Stimulated activated CD4-positive, alpha-beta T cell treated with anti-CD3 and anti-CD28 coated beads, Interleukin-2, amount 100 ng/mL, for 48 hours (primary cell): Measurements from ENCODE around the gene LAMA2.

Source experiments
- DNase-seq, 2 donors: peaks; one replicate each; pipeline ENCODE4 v3.0.0-alpha.2; 2020

LAMA2 gene

DNA sequence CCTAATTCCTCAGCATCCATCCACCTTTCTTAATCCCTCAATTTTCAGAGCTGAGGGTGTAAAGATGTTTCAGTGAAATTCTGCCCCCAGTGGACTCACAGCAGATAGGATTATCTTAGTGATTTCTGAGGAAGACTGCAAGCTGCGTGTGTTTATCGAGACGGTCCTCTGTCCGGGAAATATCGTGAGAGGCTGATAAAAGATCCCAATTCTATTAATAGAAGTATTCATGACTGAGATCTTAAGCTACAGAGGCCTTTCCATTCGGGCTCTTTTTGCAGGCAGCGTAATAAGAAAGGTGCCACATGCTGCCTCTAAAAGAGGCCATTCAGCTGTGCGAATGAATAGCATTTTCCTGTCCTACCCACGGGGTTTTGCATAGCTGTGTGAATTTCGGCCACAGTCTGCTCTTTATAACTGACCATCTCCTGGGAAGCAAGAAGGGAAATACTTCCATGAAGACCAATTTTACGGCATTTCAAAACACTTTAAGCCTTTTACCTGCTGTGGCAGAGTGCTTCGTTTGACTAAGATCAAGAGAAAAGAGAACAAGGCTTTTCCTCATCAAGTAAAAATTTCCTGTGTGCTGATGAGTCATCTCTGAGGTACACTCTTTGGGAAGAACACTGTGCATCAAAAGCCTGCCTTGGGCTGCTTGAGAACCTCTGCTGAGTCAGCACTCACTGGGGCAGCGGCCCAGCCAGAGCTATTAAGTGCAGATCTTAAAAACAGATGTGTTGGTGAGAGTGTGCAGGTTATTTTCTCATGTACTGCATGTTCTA is 618.2 kb downstream of the LAMA2 start:
- no peak for DNase-seq

DNA sequence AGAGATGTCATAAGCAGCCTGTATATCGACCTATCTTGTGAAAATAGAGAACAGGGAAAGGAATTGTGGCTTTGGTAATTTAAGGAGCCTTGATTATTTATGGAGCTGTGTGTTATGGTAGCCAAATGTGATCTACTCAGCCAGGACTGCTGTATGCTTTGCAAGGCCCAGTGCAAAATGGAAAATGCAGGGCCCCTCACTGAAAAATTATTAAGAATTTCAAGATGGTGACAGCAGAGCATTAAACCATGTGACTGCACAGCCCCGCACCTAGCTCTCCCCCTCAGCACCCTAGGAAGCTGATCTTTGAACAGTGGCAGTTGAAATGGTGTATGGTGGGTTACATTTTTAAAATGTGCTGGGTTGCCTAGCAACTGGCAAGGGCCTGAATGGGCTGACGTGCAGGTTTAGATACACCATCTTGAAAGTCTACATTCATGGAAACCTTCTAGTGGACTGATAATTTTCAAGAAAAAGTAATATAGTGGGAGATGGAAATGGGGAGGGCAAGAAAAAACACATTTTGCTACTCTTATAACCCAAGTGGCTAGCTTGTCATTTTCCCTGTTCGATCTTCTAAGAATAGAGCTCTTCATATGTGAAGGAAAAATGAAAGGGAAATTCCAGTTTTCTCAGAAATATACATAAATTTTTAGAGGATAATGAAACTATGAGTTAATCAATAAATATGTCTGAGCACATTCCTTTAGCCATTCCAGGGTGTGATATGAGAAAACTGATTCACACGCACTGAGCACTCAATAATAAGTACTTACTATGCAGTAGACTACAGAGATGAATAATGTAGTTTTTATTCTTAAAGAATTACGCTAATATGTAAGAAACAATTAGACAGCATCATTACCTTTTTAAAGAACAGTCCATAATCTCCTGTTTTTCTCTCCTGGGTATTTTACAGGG is 619.1 kb downstream of the LAMA2 start:
- no peak for DNase-seq

DNA sequence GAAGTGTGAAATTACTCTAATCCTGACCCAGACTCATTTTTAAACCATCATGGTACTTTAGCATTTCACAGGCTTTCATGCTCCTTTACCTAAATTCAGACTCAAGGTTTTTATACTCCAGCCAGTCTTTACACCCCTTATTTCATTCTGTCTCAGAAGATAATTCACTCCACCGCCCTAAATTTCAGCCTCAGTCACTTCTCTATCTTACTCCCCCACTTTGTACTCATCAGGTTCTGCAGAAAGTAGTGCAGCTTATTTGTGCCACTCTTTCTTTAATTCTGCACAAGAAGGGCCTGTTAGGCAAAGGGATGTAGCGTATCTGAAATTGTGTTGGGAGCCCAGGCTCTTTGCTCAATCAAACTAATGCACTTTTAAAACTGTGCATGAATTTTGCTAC is 621.5 kb downstream of the LAMA2 start:
- DNase-seq = no peak

DNA sequence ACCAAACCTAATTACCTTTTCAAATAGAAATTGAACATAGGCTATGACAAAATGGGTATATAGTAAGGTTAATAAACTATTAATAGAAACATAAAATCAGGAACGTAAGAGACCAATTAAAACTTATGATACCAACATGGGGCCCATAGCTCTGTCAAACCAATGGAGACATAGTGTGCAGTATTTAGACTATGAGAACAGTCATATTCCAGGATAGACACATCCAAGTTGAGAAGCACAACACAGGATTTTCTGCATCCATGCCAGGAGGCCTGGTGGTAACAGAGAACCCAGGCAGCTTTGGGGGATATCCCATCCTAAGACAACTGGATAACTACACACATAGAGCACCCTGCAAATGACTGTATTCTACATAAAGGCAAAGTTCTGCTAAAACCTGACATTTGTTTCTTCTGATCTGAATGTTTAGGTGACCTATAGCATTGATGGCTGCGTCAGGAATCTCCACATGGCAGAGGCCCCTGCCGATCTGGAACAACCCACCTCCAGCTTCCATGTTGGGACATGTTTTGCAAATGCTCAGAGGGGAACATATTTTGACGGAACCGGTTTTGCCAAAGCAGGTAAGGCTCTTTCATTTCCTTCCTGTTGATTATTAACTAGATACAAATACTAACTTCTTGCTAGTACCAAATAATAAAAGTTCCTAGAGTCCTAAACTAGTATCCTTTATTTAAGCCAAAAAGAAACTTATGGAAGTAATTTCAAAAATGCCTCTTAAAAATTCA is 624.3 kb downstream of the LAMA2 start:
- no peak for DNase-seq

DNA sequence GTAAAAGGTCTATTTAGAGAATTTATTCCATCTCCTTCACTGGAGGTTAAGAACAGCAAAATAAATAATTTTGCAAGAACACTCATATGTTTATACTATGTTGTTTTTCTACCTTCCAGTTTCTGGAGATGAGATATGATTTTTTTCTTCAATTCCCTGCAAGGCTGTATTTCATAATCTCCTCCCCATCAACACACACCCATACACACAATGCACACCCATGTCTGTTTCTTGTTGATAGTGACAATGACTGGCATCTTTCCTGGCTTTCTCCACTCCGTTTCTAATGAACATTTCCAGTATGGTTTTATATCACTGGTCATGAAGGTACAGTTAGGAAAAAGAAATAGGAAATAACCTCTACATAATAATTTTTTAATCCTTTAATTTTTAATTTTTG is 624.9 kb downstream of the LAMA2 start:
- no peak for DNase-seq

DNA sequence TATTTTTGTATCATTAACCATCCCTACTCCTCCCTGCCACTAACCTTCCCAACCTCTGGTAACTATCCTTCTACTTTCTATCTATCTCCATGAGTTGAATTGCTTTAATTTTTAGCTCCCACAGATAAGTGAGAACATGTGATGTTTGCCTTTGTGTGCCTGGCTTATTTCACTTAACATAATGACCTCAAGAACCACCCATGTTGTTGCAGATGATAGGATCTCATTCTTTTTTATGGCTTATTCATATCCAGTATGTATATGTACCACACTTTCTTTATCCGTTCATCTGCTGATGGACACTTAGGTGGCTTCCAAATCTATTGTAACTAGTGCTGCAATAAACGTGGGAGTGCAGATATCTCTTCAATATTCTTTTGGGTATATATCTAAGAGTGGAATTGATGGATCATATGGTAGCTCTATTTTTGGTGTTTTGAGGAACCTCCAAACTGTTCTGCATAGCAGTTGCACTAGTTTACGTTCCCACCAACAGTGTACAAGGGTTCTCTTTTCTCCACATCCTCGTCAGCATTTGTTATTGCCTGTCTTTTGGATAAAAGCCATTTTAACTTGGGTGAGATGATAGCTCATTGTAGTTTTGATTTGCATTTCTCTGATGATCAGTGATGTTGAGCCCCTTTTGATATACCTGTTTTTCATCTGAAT is 625.7 kb downstream of the LAMA2 start:
- DNase-seq = no peak

DNA sequence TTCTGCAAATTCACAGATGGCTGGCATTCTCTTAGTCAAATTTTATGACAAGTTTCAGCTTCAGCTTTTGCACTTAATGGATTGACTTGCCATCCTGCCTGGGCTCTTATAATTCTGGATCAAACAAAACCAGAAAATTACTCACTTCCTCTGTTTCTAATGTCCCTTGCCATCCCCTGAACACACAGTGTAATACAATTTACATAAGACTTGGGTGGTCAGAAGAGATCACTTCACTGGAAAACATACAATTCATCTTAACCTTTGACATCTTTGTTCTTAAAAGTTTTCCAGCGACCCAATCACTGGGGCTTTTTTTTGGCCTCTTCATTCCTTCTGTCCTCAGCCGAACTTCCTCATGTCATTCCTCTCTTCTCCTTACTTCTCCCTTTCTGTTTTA is 628.0 kb downstream of the LAMA2 start:
- no peak for DNase-seq

DNA sequence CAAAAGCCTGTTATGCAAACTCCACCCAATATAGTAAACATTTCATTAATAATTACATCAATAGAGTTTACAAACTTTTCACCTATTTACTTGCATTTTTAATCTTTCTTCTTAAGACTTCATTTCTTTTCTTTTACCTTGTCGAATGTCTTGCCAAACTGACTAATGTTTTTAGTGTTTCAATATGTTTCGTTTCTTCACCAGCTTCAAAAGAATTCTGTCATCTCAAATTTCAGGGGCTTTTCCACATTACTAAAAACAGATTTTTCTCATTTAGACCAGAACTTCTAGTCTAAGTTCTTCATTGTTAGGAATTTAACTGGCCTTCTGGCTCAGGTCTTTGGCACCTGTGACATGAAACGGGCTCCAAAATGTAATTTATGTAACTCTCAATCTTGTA is 630.5 kb downstream of the LAMA2 start:
- DNase-seq = no peak

DNA sequence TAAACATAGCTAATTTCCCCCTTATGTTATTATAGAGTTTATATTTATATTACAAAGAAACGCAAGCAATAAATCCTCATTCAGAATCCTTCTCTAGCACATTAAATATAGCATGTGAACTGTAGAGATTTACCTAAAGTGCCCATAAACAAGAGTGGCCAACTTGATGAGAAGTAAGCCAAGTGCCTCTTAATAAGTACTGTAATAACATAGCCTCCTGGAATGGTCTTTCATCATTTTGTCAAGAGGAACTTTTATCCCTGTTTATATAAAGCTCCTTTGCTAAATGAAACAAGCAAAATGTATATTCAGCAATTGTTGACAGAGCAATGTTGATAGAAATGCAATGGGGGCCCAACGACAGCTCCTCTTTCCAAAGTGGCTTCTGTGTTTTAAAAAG is 632.1 kb downstream of the LAMA2 start:
- no peak for DNase-seq

DNA sequence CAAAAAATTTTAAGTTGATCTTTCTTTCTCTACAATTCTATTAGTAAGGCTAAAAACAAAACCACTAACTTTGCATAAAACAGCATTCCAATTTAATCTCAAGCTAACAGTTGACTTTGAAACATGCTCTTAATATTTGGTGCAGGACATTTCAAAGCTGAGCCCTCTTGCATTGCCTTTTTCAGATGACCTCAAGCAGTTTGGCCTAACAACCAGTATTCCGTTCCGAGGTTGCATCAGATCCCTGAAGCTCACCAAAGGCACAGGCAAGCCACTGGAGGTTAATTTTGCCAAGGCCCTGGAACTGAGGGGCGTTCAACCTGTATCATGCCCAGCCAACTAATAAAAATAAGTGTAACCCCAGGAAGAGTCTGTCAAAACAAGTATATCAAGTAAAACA is 633.1 kb downstream of the LAMA2 start:
- no peak for DNase-seq

DNA sequence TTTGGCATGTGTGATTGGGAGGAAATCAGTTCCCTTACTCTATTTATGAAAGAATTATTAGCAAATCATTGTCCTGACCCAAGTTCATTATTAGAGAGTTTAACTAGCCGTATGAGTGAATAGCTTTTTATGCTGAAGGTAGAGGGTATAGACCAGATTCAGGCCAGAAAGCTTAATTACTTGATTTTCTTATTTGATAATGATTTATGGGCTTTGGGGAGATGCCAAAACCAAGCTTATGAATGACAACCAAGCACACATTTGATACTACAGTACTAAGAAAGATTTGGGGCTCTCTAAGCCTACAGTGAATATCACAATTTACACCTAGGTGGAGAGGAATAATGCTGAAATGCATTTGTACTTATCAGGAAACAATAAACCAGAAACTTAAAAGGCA is 633.8 kb downstream of the LAMA2 start:
- no peak for DNase-seq

DNA sequence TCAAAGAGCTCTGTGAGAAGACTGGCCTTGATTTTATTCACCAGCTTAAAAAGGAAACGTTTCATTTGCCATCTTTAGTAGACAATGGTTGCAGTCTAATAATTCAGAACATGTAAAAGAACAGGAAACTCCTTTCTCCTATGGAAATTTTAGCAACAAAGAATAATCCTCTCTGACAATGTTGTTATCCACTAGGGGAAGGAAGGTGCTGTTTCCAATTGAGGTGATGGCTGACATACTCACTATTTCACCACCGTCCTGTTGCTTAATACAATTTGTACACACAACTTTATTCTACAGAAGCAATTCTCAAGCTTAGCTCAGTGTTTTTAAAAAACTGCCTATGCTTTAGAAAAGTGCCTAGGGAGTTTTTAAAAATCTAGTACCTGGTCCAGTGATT is 634.4 kb downstream of the LAMA2 start:
- DNase-seq = no peak

DNA sequence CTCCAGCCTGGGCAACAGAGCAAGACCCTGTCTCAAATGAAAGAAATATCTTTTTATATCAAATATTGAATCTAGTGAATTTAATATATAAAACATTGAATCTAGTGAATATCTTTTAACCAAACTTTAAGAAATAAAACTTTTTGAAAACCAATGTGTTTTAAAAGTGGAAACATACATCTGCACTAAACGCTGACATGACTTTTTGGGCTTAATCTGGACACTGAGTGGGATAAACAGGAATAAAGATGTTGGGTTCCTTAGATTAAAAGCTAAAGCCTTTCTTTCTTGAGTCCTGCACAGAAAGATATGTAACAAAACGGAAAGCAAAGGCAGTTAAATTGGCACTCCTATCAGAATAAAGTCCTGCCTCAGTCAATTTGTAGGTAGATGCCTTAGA is 636.8 kb downstream of the LAMA2 start:
- no peak for DNase-seq

DNA sequence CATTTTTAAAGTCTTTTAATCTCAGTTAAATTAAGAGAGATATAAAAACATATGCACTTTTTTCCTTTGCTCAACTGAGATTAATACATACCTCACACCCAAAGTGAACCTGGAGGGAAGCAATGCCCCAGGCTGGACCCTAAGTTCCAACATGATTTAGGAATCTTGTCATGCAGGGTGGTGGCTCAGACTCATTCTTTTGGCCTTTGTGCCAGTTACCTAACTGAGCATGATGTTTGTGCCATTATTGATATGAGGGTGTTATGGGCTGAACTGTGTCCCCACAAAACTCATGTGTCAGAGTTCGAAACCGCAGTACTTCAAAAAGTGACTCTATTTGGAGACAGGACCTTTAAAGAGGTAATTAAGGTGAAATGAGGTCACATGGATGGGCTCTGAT is 639.0 kb downstream of the LAMA2 start:
- DNase-seq = no peak

DNA sequence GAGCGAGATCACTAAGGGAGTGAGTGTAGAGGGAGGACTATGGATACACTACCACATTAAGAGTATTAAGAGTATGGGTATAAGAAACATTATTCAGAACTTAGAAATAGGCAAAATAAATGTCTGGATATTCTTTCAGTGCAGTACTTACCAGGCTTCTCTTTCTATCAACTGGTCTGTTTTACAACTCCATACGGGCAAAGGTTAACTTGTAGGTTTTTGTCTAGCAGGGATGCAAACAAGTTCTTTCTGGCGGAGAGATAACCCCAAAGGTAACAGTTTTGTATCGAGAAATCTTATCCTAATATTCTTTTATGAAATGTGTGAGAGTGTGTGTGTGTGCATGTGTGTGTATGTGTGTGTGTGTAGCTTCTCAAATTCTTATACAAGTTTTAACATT is 640.9 kb downstream of the LAMA2 start:
- no peak for DNase-seq

DNA sequence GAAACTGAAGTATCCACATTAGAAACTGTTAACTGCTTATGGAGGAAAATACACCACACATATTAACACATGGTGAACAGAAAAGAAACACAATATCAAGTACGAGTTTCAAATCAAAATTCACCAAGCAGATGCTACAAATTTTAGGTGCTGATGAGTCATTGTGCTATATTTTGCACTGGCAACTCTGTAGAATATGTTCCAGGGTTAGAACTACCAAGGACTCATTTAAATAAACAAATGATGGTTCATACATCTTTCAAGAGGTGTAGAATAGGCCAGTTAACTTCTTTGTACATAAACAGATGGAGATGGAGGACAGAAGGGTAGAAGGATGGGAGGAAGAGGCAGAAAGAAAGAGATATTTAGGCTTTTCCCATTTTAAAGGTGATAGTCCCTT is 642.1 kb downstream of the LAMA2 start:
- DNase-seq = no peak

DNA sequence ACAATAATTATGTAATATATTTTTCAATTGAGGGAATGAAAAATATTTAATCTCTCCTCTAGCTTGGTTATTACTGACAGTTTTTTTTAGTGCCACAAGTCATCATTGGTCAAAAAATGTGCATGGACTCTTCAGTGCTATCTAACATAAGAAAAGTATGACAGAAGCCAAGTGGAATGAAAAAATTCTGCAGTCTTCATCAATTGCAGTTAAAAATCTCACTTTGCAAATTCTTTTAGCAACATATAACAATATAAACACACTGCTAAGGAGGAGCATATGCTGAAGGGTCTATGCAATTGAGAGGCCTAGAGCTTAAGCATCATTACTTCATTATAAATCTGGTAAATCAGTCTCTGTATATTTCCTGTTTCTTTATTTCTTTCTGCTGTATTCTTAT is 652.0 kb downstream of the LAMA2 start:
- no peak for DNase-seq

DNA sequence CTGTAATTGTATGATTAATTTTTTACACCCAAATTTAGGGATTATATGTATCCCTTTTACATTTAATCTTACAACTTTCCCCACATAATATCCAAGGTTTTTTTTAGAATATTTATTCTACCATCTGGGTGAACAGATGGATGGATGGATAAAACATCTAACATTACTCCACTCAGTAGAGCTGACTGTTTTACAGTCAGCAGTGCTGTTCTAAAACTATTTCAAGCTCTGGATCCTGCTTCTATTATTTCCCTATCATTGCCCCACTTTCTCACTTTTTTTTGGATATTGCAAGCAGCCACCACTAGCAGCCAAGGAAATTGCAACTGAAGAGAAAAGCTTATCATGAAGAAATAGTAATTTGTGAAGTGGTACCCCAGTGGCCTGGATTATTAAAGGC is 653.3 kb downstream of the LAMA2 start:
- no peak for DNase-seq

DNA sequence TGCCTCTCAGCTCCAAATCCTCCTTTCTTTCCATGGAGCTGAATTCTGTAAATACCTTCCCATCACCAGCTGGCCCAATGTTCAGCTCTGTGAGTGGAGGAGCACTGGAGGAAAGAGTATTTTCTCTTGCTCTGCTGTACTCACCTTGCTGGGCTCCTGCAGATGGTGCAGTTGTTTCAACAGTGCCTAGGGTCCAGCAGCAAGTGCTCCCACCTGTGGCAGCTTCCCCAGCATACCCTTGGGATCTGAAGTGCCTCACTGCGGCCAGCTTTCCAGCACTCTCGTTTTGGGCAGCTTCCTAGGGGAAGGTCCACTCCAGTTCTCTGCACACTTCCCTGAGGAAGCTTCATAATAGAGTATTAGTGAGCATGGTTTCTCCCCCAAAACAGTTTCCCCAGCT is 656.1 kb downstream of the LAMA2 start:
- DNase-seq = no peak

DNA sequence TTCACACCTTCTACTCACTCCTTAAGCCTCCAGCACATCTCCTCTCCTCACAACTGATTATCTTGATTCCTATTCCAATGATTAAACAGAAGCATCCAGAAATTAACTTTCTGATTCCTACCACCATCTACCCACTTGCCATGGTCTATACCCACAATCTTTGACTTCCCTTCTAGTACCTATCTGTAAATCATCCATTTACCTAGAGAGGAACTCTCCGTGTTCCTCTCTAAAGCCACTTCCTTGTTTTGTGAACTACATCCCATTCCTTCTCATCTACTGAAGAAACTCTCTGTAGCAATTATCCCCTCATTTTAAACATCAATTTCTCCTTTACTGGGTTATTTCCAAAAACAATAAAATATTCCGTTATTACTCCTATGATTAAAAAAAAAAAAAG is 659.8 kb downstream of the LAMA2 start:
- DNase-seq = no peak

DNA sequence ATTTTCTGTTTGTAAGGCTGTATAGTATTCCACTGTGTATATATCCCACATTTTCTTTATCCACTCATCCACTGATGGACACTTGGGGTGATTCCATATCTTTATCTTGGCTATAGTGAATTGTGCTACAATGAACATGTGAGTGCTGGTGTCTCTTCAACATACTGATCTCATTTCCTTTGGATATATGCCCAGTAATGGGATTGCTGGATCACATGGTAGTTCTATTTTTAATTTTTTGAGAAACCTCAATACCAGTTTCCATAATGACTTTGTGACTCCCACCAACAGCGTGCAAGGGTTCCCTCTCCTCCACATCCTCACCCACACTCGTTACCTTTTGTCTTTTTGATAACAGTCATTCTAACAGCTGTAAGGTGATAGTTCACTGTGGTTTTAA is 661.0 kb downstream of the LAMA2 start:
- no peak for DNase-seq

DNA sequence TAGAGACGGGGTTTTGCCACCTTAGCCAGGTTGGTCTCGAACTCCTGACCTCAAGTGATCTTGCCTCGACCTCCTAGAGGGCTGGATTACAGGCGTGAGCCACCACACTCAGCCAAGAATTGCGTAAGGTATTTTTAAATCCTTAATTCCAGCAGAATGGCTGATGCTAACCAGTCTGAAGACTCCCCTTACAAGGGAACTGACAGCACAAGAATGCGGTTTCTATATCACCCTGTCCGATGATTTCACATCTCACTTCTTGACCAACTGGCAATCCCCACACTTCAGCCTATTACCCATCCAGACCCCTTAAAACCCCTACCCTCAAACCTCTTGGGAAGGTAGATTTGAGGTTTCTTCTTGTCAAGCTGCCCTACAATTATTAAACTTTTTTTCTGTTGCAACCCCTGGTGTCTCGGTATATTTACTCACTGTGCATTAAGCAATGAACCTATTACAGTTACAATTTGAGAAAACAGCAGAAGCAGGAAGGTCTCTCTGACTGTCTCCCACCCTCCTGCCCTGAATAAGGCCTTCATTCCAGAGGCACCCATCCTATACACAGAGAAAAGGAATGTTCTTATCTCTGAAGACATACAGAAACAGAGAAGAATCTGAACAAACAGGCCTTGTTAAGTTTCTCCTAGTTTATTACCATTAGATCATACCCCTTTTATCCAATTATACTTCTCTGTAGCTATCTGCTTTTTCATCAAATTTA is 662.1 kb downstream of the LAMA2 start:
- no peak for DNase-seq
